DMS 273 (cell line): ENCODE measurements around the gene RTKN2.

Source experiments
- DNase-seq: peaks from one replicate; lab custom pipeline; 2025; ENCODE audit not compliant: unreplicated experiment; lab: John Stamatoyannopoulos, UW

RTKN2 gene

DNA sequence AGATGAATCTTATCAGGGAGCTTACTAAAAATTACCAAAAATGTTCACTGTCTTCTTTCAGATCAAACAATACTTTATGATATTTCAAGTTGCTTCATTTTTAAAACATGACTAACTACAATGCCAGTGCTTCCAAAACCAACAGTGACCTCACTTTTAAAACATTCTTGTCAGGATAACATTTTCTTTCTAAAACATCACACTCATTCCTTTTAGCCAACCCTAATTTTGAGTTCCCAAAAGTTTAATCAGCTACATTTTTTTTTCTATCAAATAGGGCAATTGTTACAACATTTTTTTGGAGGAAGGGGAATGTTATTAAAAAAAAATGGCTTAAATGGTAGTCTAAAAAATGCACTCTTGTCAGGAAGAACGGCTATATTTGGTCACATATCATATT is 37.3 kb downstream of the RTKN2 start:
- DNase-seq: no peak

DNA sequence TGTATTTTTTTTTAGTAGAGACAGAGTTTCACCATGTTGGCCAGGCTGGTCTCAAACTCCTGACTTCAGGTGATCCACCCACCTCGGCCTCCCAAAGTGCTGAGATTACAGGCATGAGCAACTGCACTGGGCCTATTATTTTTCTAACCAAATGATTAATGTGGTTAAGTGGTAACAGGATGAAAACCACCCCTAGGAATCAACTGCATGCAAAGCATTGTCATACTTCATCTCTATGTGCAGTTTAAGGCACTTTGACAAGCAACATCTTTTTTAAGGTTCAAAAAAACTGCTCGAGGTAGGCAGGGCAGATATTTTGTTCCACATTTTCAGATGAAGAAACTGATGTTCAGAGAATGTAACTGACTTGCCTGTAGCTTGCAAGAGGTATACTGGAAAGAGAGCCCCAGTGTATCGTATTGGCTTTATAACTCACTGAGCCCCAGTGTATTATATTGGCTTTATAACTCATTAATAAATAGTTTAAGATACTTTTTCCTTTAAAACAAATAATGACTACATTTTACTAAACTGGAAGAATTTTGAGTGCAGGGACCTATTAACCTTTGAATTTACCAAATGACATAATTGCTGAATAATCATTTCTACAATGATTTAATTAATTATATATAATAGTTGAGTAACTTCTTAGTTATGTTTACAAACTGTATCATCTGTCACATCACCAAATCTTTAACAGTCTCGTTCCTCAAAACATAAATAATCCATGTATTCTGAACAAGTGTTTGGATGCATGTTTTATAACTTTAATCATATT is 38.1 kb downstream of the RTKN2 start:
- no peak for DNase-seq

GRCh38 chr10:62225362-62225761 is 43.3 kb downstream of the RTKN2 start:
- no peak for DNase-seq

DNA sequence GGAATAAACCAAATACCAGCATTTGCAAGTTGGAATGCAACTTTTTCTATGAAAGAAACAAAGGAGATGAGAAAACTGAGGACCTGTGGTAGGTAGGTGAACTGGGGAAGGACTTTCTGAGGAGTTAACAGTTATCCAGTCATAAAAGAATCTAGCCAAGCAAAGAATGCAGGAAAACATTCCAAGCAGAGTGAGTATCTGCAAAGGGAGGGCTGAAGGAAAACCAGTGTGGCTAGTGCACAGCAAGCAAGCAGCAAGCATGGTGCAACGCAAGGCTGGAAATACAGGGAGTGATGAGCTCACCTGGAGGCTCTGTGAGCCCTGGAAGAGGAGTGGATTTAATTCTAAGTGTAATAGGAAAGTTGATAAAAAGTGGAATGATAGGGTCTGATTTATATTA is 44.0 kb downstream of the RTKN2 start:
- no peak for DNase-seq

DNA sequence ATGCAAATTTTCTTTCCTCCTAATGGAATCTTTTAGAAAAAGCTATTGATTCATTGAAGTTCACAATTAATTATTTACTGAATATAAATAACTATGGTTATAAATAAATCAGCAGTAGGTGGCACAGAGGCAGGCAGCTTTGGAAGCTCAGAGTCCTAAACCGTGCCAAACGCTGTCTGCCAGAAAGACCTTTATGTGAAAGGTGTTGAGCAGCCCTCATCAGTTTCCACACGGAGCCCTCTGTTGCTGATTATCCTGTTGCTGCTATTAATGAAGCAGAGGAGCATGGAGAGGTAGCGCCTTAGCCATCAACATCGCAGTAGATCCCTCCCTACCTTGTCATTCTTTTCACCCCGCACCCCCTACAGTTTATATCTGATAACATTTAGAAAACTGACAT is 51.0 kb downstream of the RTKN2 start:
- no peak for DNase-seq

GRCh38 chr10:62214364-62214874 is 54.2 kb downstream of the RTKN2 start:
- DNase-seq: no peak

- no peak for DNase-seq
Observed at GRCh38 chr10:62205750-62206399, 62.8 kb downstream of the RTKN2 start.

DNA sequence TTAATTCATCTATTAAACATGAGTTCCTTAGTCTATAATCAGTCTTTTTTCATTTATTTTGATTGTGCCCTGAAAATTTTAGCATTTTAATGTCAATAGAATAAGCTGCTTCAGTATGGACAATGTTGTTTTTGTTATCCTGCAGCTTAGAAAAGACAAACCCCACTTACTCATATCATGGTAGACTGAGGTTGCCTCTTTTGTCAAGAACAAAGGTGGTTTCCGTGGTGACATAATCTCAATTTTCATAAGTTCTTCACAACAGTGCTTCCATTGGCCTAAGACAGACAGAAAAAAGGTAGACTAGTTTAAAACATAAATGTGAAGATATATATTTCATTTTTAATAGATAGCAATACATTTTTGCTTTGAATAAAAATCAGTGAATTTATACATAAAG is 69.1 kb downstream of the RTKN2 start:
- no peak for DNase-seq

DNA sequence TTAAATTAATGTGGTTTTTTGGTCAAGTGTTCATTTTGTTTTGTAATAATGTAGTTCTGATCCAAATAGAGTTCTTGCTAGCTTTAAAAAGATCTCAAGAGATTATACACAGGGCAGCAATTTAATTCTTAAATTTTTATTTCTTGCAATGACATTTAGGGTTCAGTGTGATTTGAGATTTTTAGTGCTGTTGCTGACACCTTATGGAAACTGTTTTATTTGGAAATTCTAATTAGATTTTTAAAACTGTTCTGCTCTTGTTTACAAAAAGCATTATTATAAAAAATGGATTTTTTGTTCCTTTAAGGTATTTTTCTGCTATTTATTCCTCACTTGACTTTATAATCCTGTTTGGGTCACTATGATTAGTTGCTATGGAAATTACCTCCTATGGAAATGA is 72.1 kb downstream of the RTKN2 start:
- DNase-seq: no peak

DNA sequence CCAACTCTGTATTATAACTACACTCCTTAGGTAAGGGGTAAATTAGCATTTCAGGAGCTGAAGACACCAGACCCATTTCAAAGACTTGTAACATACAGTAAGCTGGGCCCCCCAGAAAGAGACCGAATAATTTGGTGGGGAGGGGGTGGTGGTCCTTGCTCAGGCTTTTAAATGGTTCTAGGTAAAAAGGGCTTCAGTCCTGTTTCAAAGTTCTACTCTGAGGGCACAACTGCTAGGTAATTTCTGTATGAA is 73.0 kb downstream of the RTKN2 start:
- DNase-seq: no peak

DNA sequence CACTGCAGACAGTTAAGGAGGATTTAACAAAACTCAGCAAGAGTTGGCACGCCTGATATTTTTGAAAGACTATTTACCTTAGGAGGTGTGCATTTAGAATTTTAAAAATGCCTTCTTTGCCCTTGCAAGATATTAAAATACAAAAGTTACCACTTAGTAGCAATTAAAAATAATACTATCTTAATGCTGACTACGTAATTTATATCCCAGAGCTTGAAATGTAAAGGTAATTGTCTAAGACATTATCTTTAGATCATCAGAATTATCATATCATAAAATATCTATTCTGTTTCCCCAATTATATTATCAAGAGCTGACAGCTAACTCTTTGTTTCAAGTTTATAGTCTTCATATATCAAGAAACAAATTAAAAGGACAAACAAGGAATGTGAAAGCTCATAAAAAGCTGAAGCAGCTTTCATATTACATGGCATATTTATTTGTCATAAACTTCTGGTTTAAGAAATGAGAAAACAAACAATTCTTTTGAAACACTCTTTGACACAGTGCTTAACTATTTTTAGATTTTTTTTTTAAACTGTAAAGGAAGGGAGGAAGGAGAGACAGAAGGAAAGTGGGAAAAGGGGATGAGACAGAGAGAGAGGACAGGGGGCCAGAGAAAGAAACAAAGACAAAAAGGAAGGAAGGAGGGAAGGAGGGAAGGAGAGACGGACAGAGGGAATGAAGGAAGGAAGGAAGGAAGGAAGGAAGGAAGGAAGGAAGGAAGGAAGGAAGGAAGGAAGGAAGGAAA is 73.5 kb downstream of the RTKN2 start:
- no peak for DNase-seq

- DNase-seq: no peak
Observed at GRCh38 chr10:62193479-62193878, 75.2 kb downstream of the RTKN2 start.

DNA sequence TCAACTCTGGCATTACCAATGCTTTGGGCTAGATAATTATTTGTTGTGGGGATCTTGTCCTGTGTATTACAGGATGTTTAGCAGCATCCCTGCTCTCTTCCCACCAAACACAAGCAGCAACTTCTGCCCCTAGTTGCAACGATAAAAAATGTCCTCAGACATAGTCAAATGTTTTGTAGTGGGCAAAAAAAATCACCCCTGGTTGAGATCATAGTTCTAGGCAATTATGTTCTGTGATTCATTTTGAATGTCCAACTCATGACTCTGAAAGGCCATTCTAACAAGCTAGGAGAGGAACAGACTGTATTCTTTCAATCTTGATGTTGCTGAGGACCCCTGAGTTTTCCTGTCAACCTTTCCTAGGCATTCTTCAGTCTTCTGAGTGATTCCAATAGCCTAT is 79.5 kb downstream of the RTKN2 start:
- no peak for DNase-seq

- DNase-seq: no peak
Observed at GRCh38 chr10:62188021-62188616, 80.5 kb downstream of the RTKN2 start.

- no peak for DNase-seq
Observed at GRCh38 chr10:62186999-62187675, 81.5 kb downstream of the RTKN2 start.

GRCh38 chr10:62185919-62186692 is 82.5 kb downstream of the RTKN2 start:
- DNase-seq: no peak

- no peak for DNase-seq
Observed at GRCh38 chr10:62183857-62184795, 84.5 kb downstream of the RTKN2 start.

GRCh38 chr10:62183442-62183841 is 85.2 kb downstream of the RTKN2 start:
- DNase-seq: no peak

DNA sequence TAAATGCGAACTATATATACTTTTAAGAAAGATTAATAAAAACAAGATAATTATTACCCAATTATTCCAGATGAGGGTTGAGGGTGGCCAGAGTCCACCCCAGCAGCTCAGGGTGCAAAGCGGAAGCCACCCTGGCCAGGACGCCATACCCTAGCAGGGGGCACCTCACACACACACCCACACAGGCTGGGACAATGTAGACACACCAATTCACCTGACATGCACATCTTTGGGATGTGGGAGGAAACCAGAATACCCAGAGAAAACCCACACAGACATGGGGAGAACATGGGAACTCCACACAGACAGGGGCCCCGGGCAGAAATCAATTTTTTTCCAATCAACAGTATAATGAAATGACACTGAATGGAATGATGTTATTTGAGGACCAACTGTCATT is 86.0 kb downstream of the RTKN2 start:
- no peak for DNase-seq
